Caki2 (cell line): ENCODE data around the gene DYNLT3. TPM values are rescaled to one million over a fixed set of nuclear protein-coding genes. Genes with fewer than 3 reads are reported as not detected.

Experiments used
- DNase-seq: peaks from one replicate; pipeline ENCODE4 v3.0.0-alpha.2; 2015; ENCODE audit warnings: low read depth
- in situ Hi-C: cut with HindIII; loops from 2 replicates; pipeline ENCODE4 v1.10.0; 2016; ENCODE audit warnings: low sequenced_read_pairs, low pct_unique_long_range_greater_than_20kb, mixed read lengths
- total RNA-seq: library from RNA; depleted of rRNA; stranded (reverse); fragments of >200 nt; shearing (Covaris generic); gene quantifications from 2 replicates; pipeline ENCODE4 v1.2.3, GENCODE V29; 2014; ENCODE audit warnings: low replicate concordance; rRNA removed

DYNLT3 gene, protein sequence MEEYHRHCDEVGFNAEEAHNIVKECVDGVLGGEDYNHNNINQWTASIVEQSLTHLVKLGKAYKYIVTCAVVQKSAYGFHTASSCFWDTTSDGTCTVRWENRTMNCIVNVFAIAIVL
- total RNA-seq: 19.2 and 21.0 TPM in 2 replicates

DNA sequence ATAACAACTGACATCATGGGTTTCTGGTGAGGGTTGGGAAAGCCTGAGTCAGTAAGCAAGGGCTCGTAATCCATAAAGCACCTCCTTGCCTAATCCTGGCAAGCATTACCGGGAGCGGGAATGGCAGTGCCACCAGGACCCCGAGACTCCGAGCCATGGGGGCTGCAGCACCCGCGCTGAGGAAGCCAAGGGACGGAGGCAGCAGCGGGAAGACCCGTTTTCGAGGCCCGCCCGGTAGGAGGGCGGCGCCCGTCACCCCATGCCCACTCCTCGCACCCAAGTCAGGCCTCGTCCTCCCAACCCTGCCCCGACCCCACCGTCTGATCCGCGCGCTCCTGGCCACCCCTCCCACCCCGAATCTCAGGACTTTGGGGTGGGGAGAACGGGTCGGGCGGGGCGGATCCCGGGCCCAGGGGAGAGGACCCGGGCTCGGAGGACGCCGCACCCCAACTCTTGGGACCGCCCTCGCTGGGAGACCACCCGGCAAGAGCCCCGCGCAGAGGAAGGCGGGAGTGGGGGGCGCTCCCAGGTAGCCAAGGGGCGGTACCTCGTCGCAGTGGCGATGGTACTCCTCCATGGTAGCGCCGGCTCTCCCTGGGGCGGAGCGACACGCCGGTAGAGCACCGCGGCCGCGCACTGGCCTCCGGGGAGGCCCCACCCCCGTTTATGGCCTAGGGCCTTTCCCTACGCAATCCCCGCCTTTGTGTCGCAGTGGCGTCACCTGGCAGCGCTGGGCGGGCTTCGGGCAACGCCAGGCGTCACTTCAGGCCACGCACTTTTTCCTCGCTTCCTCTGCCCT is at the start of gene DYNLT3:
DYNLT3 (minus strand) TSS at position 638 of the 799 bp plus-strand sequence; CDS start at position 577, 61 bp downstream.
- in situ Hi-C loops: no loop called here
- DNase-seq: peak; percentile 83

DNA sequence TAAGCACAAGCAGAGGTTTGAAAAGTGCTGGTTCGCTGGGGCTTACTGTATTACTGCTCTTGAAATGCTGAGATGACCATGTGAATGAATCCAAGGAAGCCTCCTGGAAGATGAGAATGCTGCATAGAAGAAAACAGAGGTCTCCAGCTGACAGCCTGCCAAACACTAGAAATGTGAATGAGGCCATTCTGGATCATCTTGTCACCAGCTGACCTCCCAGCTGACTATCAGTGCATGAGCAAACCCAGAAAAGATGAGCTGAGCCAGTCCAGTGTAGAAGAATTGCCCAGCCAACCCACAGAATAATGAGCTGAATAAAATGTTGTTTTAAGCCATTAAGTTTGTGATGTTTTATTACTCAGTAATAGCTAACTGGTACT is 49.1 kb upstream of the DYNLT3 start:
- in situ Hi-C loops: no loop called here
- no peak for DNase-seq

DNA sequence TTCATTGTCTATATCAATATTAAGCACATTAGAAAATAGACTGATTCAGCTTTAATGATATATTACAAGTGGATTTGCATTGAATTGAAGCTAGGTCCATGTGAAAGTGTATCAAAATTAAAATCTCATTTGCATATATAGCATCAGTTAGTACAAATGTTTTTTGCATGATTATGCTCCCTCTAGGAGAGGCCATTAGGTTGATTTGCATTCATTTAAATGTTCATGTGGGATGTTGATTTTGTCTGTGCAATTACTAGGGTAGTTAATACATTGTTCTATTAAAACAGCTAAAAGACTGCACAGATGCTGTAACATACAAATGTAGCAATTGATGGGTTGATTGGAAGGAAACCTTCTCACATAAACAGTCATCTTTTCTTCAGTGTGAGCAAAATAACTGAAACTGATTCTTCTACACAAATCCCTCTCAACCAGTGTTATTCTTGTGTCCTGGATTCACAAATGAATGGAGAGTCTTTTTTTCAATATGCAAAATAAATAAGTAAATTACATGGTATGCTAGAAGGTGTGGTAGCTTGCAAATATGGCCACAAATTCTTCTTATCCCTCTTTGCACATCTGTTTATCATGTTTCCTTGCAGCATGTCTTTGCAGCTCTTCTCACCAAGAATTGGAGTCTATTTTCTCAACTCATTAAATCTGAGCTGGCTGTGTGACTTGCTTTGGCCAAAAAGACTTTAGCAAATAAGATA is 48.6 kb upstream of the DYNLT3 start:
- in situ Hi-C loops: no loop called here
- DNase-seq: no peak

DNA sequence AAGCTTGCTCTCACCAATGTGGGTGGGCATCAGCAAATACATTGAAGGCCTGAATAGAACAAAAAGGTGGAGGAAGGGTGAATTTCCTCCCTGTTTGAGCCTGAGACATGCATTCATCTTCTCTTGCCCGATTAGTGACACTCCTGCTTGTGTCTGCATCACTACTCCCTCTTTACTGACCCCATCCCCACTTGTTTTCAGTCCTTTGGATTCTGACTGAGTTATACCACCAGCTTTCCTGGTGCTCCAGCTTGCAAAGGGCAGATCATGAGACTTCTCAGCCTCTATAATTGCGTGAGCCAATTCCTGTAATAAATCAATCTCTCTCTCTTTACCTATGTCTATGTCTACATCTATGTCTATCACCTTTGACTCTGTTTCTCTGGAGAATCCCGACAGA is 47.4 kb upstream of the DYNLT3 start:
- in situ Hi-C loops: no loop called here
- DNase-seq: no peak

DNA sequence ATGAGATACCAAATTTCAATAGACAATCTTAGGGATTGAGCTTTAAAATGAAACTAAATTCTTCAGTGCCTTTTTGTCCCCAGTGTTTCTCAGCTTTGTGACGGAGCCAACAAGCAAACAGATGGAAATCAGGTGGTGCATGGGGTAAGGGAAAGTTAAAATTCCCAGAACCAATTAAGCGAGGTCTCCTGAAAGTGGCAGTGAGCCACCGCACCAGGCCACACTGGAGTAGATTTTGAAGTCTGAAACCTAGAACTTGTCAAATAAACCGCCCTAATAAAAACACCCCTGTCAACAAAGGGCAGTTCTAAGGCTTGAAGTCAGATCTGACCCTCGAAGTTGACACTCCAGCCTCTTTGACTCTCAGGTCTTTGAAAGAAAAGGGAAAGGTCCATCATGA is 40.6 kb upstream of the DYNLT3 start:
- in situ Hi-C loops: no loop called here
- no peak for DNase-seq

DNA sequence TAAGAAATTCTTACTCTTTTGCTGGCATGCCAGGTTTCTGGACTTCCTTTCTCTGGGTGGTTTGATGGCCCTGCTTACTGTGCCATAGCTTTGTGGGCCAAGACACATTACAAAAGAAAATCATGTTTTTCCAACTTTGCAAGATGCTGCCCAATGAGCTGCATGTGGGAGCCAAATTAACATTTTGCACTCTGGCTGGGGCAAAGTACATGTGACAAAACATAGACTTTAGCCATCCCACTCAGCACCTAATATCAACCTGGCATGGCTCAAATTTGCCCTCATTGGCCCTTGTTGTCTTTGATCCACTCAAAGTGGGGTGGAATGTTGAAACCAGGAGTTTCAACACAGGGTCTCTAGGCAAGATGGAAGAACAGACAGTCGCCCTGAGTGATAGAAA is 40.0 kb upstream of the DYNLT3 start:
- in situ Hi-C loops: no loop called here
- no peak for DNase-seq

DNA sequence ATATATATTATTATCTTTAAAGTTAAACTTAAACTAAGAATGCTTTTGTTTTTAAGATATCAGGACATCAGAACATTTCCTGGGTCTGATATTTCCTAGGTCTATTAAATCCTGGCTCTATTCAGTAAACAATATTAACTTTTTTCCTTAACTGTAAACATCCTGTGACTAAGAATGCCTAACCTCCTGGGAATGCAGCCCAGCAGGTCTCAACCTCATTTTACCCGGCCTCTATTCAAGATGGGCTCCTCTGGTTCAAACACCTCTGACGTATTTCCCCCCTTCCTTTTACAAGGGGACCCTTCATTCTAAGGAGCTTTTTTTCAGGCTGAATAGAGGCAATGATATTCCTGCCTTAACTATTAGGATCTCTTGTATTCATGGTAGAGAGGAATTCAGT is 35.8 kb upstream of the DYNLT3 start:
- in situ Hi-C loops: no loop called here
- DNase-seq: no peak

DNA sequence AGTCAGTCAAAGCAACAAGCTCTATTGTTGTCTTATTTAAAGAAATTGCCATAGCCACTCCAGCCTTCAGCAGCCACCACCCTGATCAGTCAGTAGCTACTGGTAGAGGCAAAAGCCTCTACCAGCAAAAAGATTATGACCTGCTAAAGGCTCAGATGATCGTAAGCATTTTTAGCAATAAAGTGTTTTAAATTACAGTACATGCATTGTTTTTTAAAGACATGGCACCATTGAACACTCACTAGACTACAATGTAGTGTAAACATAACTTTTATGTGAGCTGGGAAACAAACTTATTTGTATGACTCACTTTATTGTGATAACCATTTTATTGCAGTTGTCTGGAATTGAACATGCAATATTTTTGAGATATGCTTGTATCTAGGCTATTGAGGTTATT is 32.3 kb upstream of the DYNLT3 start:
- in situ Hi-C loops: no loop called here
- DNase-seq: no peak

DNA sequence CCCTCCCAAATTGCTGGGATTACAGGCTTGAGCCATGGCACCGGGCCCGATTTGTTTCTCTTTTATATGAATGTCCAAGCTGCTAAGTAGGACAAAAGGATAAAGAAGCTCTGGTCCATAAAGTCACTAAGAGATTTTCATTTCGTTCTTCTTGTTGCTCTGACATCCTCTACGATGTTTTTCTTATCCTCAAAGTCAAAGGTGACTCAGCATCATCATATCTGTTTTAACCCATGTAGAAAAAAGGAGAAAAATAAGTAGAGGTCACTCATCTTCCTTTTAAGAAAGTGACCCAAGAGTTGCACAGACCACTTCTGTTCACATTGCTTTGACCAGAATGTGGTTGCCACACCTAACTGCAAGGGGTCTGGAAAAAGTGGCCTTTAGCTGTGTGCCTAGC is 29.3 kb upstream of the DYNLT3 start:
- in situ Hi-C loops: no loop called here
- DNase-seq: no peak

DNA sequence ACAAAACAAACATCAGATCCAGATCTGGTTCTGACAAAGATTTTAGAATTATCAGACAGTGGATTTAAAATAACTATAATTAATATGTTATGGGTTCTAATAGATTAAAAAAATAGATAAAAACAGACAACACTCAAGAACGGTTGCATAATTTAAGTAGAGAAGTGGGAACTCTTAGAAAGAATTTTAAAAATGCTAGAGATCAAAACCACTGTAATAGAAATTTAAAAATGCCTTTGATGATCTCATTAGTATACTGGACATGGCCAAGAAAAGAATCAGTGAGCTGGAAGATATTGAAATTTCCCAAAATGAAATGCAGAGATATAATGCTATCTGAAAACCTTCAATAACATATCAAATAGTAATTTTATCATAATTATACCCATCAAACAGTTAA is 28.3 kb upstream of the DYNLT3 start:
- in situ Hi-C loops: no loop called here
- DNase-seq: no peak

DNA sequence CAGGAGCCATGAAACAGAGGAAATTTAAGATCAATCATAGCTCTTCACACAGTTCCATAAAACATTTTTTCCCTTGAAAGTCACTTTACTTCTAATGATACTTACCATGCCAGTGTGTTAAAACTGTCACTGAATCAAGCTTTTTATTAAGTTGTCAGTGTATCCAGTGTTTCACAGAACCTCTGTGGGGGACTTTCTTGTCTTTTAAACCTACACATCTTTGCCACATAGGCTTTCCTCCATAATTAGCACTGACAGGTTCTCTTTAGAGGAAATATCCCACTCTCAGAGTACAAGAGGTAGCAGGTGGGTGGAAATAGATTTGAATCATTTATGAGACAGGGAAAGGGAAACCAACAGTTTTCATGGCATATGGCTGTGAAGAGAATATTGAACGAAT is 25.8 kb upstream of the DYNLT3 start:
- in situ Hi-C loops: no loop called here
- DNase-seq: no peak

DNA sequence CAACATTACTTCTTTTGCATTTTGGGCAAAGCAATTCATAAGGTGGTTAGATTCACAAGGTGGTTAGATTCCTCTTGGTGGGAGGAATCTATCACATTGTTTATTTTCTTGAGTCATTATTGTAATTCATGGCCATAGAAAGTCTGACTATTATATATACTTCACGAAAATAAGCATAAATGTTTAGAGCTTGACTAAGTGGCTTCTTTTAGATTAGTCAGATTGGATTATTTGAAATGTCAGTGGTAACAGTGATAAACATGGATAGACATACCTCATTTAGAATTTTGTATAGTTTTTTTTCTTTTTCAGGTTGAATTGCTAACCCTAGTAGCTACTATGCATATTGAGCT is 24.9 kb upstream of the DYNLT3 start:
- no peak for DNase-seq
- in situ Hi-C loops: no loop called here

DNA sequence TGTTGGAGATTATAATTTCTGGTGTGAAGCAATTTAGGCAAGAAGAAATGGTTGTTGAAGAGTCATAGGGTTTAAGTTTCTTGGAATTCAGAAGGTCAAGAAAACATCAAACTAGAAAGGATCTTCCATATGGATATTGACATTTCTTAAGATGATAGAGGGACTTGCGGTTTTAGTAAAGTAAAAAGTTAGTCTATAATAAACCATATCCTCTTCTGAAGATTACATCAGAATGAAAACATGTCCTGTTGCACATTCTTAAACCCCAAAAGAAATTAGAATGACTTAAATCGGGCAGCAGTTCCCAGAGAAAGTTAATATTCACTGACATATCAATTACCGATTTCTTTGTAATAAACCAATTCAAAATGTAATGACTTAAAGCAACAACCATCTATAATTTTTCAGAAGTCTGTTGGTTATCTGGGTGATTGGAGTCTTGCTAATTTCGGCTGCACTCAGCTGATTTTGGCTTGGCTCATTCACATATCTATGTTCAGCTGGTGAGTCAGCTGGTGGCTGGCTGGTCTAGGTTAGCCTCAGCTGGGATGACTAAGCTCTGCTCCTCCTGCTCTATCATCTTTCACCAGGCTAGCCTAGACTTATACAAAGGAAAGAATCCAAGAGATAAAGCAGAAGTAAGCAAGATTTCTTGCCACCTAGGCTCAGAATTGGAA is 24.4 kb upstream of the DYNLT3 start:
- DNase-seq: peak; percentile 36
- in situ Hi-C loops: no loop called here

DNA sequence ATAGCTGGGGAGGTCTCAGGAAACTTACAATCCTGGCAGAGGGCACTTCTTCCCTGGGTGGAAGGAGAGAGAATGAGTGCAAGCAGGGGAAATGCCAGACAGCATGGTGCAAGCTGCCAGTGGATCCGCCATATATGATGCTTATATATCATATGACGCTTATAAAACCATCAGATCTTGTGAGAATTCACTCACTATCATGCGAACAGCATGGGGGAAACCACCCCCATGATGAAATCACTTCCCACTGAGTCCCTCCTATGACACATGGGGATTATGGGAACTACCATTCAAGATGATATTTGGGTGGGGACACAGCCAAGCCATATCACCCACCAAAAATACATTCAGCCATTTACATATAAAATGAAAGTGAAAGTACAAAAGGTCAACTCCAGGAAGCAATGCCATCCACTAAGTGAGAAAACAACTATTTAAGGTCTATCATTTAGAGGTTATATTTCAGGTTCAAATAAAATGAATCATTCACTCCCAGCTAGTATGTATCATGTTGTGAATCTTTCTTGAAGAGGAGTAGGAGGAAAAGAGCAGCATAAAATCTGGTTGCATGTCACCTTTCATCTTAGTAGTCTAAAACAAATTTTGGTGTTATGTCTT is 20.3 kb upstream of the DYNLT3 start:
- DNase-seq: no peak
- in situ Hi-C loops: no loop called here

DNA sequence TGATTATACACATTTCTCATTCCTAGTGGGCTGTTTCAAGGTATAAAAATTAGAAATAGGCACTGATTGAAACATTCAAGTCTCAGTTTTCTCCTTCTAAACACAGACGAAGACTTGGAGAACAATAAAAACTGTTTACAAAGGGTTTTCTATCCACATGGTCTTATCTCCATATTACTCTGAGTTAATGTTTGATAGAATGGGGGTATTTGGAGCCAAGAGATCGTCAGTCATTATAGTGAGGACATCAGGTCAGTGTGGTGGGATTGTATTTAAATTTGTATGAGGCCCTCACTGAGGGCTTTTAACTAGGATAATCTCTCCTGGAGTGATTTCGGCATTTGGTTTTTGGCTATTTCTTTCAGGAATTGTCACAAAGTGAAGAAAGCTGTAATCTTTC is 16.4 kb upstream of the DYNLT3 start:
- DNase-seq: no peak
- in situ Hi-C loops: no loop called here

DNA sequence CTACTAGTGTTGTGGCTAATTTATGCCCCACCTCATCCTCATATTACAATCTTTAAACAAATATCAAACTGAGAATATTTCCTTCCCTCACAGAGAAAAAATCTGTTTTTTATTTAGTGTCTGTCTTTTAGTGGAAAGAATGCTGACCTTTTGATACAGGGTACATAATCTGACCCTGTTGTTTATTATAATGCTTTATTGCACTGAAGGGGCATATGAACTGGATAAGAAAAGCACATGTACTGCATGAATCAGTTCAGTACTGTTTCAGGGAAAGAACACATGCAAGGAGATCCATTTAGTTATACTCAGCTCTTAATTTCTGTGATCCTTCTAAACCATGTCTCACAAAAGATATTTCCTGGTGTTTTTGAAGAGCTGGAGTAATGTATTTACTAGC is 15.5 kb upstream of the DYNLT3 start:
- DNase-seq: no peak
- in situ Hi-C loops: no loop called here

DNA sequence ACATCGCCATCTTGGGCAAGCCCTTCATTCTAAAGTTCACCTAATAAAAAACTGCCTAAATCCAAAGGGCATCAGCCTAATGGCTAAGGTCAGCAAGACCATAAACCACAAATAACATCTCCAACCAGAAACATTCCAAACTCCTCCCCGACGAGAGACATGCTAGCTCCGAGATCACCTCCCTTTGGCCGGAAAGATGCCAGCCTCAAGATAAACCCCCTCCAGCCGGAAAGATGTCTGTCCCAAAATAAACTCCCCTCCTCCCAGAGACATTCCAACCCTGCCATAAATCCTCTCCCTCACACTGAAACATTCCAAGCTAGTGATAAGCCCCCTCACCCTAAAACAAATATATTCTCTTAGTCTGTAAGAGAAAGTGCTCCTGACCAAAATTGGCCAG is 13.3 kb upstream of the DYNLT3 start:
- DNase-seq: no peak
- in situ Hi-C loops: no loop called here

DNA sequence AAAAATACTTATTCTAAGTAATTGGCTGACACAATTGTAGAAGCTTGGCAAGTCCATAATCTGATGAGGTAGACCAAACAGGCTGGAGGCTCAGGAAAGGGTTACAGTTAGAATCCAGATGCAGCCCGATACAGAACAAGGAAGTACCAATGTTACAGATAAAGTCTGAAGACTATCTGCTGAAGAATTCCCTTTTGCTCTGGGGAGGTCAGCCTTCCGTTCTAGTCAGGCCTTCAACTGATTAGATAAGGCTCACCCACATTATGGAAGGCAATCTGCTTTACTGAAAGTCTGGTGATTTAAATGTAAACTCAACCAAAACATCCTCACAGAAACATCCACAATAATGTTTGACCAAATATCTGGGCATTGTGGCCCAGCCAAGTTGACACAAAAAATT is 7.4 kb upstream of the DYNLT3 start:
- in situ Hi-C loops: no loop called here
- DNase-seq: no peak

DNA sequence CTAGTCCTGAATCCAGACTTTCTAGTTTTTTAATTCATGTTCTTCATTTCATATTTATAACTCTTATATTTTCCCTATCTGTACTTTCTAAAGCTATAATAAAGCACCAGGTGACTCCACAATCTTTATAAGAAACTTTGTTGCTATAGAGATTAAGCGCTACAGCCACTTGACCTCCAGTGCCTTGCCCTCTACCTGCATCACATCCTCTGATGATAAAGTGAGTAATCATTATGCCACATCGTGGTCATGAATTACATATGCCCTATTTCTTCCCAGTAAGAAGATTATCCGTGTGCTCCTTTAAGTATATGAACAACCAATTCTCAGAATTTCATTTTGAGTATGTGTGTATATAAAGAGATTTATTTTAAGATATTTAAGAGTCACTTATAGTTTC is 6.8 kb upstream of the DYNLT3 start:
- DNase-seq: no peak
- in situ Hi-C loops: no loop called here
